ENCODE data around the gene PEF1. TPM values are rescaled to one million over a fixed set of nuclear protein-coding genes. Genes with fewer than 3 reads are reported as not detected.

PEF1 gene
- total RNA-seq, 2 donors from 2014 or later: 51.4 to 59.1 TPM

GRCh38 chr1:31677949-31678348 is 33.3 kb upstream of the PEF1 start:
- peaks cover 6% of the 10 kb centered on the region for H3K4me1 ChIP-seq (ENCODE audit: control insufficient read depth, insufficient read depth, low read length)
- no peak overlapping the region for H3K9ac ChIP-seq (ENCODE audit: extremely low read depth, low read length, poor library complexity, severe bottlenecking)
- no peak overlapping the region for H3K27ac Mint-ChIP-seq
- H3K4me3 ChIP-seq (ENCODE audit: low read length): no peak overlapping the region
- no peaks in the 10 kb centered on the region for H3K9me3 Mint-ChIP-seq
- H3K36me3 Mint-ChIP-seq (ENCODE audit: low read depth): no peaks in the 10 kb centered on the region
- H3K4me1 Mint-ChIP-seq: peaks cover 1% of the 10 kb centered on the region
- no peak overlapping the region for H3K27ac ChIP-seq (ENCODE audit: low read depth, low read length)
- no peaks in the 10 kb centered on the region for H3K27me3 ChIP-seq (ENCODE audit: control insufficient read depth, insufficient read depth, low read length, poor library complexity, severe bottlenecking)
- no peaks in the 10 kb centered on the region for H3K36me3 ChIP-seq (ENCODE audit: control insufficient read depth, insufficient read depth, low read length)
- no peak overlapping the region for H3K4me3 Mint-ChIP-seq
- H3K27me3 Mint-ChIP-seq (ENCODE audit: insufficient read depth): no peaks in the 10 kb centered on the region
- TF ChIP-seq, protein P1, sequence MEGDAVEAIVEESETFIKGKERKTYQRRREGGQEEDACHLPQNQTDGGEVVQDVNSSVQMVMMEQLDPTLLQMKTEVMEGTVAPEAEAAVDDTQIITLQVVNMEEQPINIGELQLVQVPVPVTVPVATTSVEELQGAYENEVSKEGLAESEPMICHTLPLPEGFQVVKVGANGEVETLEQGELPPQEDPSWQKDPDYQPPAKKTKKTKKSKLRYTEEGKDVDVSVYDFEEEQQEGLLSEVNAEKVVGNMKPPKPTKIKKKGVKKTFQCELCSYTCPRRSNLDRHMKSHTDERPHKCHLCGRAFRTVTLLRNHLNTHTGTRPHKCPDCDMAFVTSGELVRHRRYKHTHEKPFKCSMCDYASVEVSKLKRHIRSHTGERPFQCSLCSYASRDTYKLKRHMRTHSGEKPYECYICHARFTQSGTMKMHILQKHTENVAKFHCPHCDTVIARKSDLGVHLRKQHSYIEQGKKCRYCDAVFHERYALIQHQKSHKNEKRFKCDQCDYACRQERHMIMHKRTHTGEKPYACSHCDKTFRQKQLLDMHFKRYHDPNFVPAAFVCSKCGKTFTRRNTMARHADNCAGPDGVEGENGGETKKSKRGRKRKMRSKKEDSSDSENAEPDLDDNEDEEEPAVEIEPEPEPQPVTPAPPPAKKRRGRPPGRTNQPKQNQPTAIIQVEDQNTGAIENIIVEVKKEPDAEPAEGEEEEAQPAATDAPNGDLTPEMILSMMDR (conservative IDR thresholded peaks at IDR 0.05): no peak
- WGBS, 2 experiments (ENCODE audit: insufficient coverage in 1 of 2, insufficient read length in 1 of 2): 82 to 96% methylated on average over 4 to 6 of the region's 6 CpGs
- no peak for DNase-seq
- no peaks in the 10 kb centered on the region for H3K9me3 ChIP-seq (ENCODE audit: control insufficient read depth, low read length)

DNA sequence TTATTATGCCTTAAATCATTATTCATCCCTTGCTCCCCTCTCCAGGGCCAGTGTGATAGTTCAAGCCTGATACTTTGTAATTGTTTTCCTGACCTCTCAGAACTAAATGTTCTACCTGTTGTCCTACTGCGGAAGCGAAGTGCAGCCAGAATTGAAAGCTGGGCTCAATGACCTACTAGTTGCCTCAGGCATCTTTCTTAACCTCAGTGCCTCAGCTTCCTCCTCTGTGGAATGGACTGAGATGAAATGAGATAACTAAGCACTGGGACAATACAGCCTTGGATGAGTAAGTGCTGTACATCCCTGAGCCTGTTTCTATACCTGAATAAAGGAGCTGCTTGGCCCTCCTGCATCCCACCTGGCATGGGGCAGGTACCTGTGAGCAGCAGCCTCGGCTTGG is 32.7 kb upstream of the PEF1 start:
- H3K36me3 ChIP-seq (ENCODE audit: control insufficient read depth, insufficient read depth, low read length): no peaks in the 10 kb centered on the region
- H3K27ac Mint-ChIP-seq: no peak overlapping the region
- TF ChIP-seq, protein P1 (conservative IDR thresholded peaks at IDR 0.05): no peak
- DNase-seq: no peak
- no peaks in the 10 kb centered on the region for H3K9me3 ChIP-seq (ENCODE audit: control insufficient read depth, low read length)
- H3K4me1 Mint-ChIP-seq: peaks cover 1% of the 10 kb centered on the region
- no peaks in the 10 kb centered on the region for H3K36me3 Mint-ChIP-seq (ENCODE audit: low read depth)
- H3K4me3 ChIP-seq (ENCODE audit: low read length): no peak overlapping the region
- H3K27me3 Mint-ChIP-seq (ENCODE audit: insufficient read depth): no peaks in the 10 kb centered on the region
- no peak overlapping the region for H3K27ac ChIP-seq (ENCODE audit: low read depth, low read length)
- 60 to 66% methylated on average over 3 of the region's 3 CpGs for WGBS, 2 experiments (ENCODE audit: insufficient coverage in 1 of 2, insufficient read length in 1 of 2)
- H3K4me1 ChIP-seq (ENCODE audit: control insufficient read depth, insufficient read depth, low read length): peaks cover 6% of the 10 kb centered on the region
- no peaks in the 10 kb centered on the region for H3K9me3 Mint-ChIP-seq
- H3K4me3 Mint-ChIP-seq: no peak overlapping the region
- H3K9ac ChIP-seq (ENCODE audit: extremely low read depth, low read length, poor library complexity, severe bottlenecking): no peak overlapping the region
- no peaks in the 10 kb centered on the region for H3K27me3 ChIP-seq (ENCODE audit: control insufficient read depth, insufficient read depth, low read length, poor library complexity, severe bottlenecking)

DNA sequence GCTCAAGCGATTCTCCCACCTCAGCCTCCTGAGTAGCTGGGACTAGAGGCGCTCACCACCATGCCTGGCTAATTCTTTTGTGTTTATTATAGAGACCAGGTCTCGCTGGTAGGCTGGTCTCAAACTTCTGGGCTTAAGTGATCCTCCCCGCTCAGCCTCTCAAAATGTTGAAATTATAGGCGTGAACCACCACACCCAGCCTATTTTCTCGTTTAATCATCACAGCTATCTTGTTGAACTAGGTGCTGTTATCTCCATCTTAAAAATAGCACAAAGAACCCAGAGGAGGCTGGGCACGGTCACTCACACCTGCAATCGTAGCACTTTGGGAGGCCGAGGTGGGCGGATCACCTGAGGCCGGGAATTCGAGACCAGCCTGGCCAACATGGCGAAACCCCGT is 31.1 kb upstream of the PEF1 start:
- Histone ChIP-seq H3K36me3 (ENCODE audit: control insufficient read depth, insufficient read depth, low read length) (no peaks in the 10 kb centered on the region), H3K9me3 (ENCODE audit: control insufficient read depth, low read length) (no peaks in the 10 kb centered on the region), H3K4me3 (ENCODE audit: low read length) (no peak overlapping the region), H3K9ac (ENCODE audit: extremely low read depth, low read length, poor library complexity, severe bottlenecking) (no peak overlapping the region), H3K27ac (ENCODE audit: low read depth, low read length) (no peak overlapping the region), H3K4me1 (ENCODE audit: control insufficient read depth, insufficient read depth, low read length) (peaks cover under 1% of the 10 kb centered on the region), H3K27me3 (ENCODE audit: control insufficient read depth, insufficient read depth, low read length, poor library complexity, severe bottlenecking) (no peaks in the 10 kb centered on the region)
- TF ChIP-seq, protein P1 (conservative IDR thresholded peaks at IDR 0.05): no peak
- Mint-ChIP-seq H3K4me3 (no peak overlapping the region), H3K36me3 (ENCODE audit: low read depth) (no peaks in the 10 kb centered on the region), H3K27ac (no peak overlapping the region), H3K27me3 (ENCODE audit: insufficient read depth) (no peaks in the 10 kb centered on the region), H3K4me1 (peaks cover 1% of the 10 kb centered on the region), H3K9me3 (no peaks in the 10 kb centered on the region)
- 90 to 94% methylated on average over 10 to 14 of the region's 14 CpGs for WGBS, 2 experiments (ENCODE audit: insufficient coverage in 1 of 2, insufficient read length in 1 of 2)
- no peak for DNase-seq

All from endodermal cell (in vitro differentiated cells).